Suppressor macrophage treated with lipopolysaccharide for 4 hours (primary cell): ENCODE measurements around the gene PPP2R1A.

Source experiments
- DNase-seq: peaks from one replicate; pipeline ENCODE4 v3.0.0-alpha.2; 2020

Gene PPP2R1A

GRCh38 chr19:52189735-52190486, at the start of gene PPP2R1A:
TSS of gene PPP2R1A (plus strand) at chr19:52190052. CDS start at chr19:52190097, 45 bp downstream.
- DNase-seq, result peak; percentile 100

- DNase-seq, result no peak
Observed at GRCh38 chr19:52141203-52141602, 48.6 kb upstream of the PPP2R1A start.

- no peak for DNase-seq
Observed at GRCh38 chr19:52142001-52142595, 47.8 kb upstream of the PPP2R1A start.

GRCh38 chr19:52148256-52148655, 41.6 kb upstream of the PPP2R1A start:
- DNase-seq, result no peak

GRCh38 chr19:52155596-52156359, 34.1 kb upstream of the PPP2R1A start:
- DNase-seq, result no peak

GRCh38 chr19:52170304-52170703, 19.5 kb upstream of the PPP2R1A start:
- no peak for DNase-seq

- no peak for DNase-seq
Observed at GRCh38 chr19:52170863-52171320, 19.0 kb upstream of the PPP2R1A start.

GRCh38 chr19:52171321-52172169, 18.3 kb upstream of the PPP2R1A start, which contains the start of gene ZNF836:
TSS of gene ZNF836 (minus strand) at chr19:52171621. CDS start at chr19:52168072, 3,549 bp downstream.
- peak; percentile 79 for DNase-seq

GRCh38 chr19:52172347-52172746, 17.5 kb upstream of the PPP2R1A start:
- no peak for DNase-seq

- DNase-seq, result no peak
Observed at GRCh38 chr19:52176574-52176973, 13.3 kb upstream of the PPP2R1A start.

- DNase-seq, result no peak
Observed at GRCh38 chr19:52187407-52187806, 2.4 kb upstream of the PPP2R1A start.

GRCh38 chr19:52188822-52189734, 774 bp upstream of the PPP2R1A start:
- no peak for DNase-seq

- DNase-seq, result no peak
Observed at GRCh38 chr19:52190487-52191293, 838 bp downstream of the PPP2R1A start.

- no peak for DNase-seq
Observed at GRCh38 chr19:52191389-52191788, 1.5 kb downstream of the PPP2R1A start.

GRCh38 chr19:52191951-52192350, 2.1 kb downstream of the PPP2R1A start:
- no peak for DNase-seq

GRCh38 chr19:52196256-52196967, 6.6 kb downstream of the PPP2R1A start:
- no peak for DNase-seq

GRCh38 chr19:52197964-52198363, 8.1 kb downstream of the PPP2R1A start:
- no peak for DNase-seq

- no peak for DNase-seq
Observed at GRCh38 chr19:52198678-52199077, 8.8 kb downstream of the PPP2R1A start.

GRCh38 chr19:52200044-52200443, 10.2 kb downstream of the PPP2R1A start:
- peak; percentile 33 for DNase-seq
